ENCODE data around the gene BTRC.
"Not testable (repeated sequence)": the region's sequence is repeated elsewhere in the genome, so short reads cannot be mapped to it uniquely, and the experiment has no call there.

GRCh38 chr10:101421967-101422366 is 68.0 kb downstream of the BTRC start:
- TF ChIP-seq POLR2A, CTCF, POLR2AphosphoS5, EP300 (IDR thresholded peaks at IDR 0.05): not testable (repeated sequence)

All from stomach (tissue), 4 donors.